ENCODE results near the gene CIROP.

Gene CIROP

DNA sequence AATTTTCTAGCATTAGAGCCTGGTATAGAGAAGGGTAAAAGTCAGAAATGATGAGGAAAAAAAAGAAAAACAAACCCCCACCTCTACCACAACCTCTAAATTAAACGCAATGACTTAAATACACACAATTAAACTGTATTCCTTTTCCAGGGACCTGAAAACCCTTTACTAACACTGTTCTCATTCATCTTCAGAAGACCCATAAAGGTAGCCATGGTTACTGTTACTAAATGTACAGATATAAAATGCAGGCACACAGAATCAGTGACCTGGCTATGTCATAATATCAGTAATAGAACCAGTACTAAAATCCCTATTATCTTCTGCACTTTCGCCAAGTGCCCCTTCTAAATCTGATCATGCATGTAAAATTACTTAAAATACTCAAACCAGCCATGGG, 11.3 kb downstream of the CIROP start:
- no peak for DNase-seq

DNA sequence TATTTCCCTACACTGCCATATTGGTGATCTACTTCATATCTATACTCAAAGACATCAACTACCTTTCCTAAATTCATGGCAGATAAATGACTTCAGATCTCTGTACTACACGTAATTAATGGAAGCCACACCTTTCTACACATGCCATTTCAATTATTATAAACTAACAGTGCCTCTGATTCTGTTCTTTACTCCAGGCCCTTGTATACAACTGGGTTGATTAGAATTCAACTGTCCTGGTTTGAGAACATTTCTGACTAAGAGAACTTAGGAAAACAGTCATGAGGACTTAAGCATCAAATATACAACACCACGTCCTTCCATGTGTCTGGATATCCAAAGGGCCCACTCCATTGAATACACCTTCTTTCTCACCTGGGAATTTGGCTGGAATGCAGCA, 11.7 kb downstream of the CIROP start:
- DNase-seq, result no peak

DNA sequence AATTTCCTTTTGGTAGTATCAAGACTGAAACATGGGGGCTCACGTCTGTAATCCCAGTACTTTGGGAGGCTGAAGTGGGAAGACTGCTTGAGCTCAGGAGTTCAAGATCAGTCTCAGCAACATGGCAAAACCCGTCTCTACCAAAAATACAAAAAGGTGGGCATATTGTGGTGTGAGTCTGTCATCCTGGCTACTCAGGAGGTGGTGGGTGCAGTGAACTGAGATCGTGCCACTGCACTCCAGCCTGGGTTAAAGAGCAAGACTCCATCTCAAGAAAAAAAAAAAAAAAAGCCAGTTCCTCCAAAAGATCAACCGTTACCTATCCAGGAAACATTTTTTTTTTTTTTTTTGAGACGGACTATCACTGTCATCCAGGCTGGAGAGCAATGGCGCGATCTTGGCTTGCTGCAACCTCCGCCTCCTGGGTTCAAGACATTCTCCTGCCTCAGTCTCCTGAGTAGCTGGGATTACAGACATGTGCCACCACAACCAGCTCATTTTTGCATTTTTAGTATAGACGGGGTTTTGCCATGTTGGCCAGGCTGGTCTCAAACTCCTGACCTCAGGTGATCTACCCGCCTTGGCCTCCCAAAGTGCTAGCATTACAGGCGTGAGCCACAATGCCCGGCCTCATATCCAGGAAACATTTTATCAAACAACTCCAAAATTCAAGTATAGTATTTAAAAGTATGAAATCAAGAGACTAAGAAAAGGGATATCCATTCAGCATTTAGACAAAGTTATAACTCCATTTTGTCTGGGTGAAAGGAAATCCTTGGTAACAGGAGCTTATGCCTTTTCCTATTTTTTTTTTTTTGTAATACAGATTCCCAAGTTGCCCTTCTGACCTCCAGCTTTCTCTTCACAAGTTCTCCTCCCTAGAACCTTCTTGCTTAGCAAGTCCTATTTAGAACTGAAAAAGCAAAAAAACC, 13.2 kb downstream of the CIROP start:
- DNase-seq, result no peak

DNA sequence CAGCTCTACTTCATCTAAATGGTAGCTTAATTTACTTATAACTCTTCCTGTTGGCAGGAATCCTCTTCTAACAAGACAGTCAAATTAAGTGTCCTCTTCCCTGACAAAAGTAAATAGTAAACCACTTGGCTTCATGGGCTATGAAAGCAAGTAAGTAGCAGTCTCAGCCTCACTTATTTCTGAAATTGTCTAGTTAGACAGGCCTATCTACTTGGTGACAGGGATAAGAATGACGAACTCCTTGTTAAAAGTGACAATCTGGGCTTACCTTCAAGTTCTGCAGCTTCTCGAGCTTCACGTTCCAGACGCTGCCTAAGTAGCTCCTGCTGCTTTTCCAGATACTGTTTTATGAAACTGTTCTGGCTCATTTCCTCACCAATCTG, 14.5 kb downstream of the CIROP start:
- DNase-seq, result no peak

DNA sequence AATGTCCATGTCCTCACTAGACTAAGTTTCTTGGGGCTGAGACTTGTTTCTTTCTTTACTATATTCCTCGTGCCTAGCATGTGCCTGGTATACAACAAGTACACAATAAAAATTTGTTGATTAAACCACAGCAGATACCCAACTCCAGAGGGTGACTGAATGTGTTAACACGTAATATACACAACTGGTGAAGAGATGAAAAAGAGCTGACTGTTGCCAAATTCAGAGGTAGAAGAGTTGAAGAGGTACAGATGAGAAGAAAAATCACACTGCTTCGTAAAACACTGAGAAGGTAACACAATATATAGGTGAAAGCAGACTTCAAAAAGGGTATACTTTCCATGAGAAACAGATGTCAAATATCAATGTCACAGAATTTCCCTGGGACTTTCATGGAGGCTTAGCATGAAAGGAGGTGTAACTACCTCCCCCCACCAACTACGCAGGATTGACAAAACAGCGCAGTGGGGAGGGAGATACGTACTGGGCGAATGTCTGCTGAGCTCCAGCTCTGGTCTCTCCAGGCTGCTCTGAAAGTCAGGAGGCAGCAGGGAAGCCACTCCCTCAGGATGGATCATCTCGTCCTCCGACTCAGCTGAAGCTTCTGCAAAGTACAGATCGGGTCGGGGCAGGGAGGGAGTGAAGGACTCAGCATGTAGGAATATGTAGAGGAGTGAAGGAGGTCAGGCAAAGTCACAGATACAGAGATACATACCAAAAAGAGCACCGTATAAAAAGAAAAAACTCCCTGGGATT, 15.1 kb downstream of the CIROP start:
- DNase-seq, result no peak

DNA sequence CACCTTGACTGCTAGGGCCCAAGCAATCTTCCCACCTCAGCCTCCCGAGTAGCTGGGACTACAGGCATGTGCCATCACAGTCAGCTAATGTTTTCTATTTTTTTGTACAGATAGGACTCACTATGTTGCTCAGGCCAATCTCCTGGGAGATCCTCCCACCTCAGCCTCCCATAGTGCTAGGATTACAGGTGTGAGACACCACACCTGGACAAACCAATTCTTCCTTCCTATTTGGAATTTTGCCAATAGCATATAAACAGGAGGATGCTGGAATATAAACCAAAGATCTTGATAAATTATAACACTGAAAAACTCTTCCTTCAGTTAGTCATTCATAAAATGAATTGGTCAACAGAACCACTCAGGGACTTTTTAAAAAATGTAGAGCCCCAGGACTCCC, 18.2 kb downstream of the CIROP start:
- no peak for DNase-seq

DNA sequence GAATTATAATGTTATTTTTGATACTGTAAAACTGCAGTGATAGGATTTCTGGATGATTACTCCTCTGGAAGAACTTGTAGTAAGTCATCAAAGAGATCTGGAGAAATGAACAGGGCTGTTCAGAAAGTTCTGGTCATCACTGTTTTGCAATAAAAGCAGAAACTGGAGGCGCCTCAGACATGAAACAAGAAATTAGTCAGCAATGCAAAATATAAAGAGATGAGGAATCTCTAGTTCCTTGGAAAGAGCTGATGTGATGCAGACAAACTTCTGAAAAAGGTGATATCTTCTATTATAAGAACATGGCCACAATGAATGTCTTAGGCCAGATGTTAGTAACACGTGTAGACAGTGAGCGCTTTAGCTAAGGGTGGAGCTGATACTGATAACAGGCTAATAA, 19.3 kb downstream of the CIROP start:
- no peak for DNase-seq

DNA sequence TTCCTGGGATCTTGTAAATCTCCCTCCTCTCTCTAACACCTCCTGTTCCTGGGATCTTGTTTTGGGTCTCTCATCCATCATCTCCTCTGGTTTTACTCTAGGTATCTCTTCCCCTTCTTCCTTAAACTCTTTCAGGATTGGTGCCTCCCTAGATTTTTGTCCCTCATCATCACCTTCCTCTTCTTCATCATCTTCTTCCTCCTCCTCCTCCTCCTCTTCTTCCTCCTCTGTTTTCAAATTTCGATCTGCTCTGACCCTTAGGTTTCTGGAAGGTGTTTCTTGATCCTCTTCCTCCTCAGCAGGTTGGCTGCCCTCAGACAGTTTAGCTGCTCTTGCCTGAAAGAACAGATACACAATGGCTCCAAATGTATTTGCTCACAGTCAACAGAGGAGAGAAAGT, 24.3 kb downstream of the CIROP start:
- no peak for DNase-seq

DNA sequence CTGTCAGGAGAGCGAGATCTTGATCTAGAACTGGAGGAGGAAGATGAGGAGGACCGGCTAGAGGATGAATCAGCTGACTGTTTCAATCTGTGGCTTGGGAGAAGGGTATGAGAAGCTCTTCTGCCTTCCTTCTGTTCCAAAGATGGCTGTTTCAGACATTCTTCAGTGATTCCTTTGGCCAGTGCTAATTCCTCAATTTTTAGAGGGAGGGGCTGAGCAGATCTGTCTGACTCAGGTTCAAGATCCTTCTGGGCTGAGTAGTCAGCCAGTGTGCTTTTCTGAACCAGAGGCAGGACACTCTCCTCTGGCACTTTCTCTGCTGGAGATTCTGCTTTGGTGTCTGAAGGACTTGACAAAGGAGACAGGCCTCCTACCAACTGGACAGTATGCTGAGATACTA, 25.1 kb downstream of the CIROP start:
- DNase-seq, result no peak

DNA sequence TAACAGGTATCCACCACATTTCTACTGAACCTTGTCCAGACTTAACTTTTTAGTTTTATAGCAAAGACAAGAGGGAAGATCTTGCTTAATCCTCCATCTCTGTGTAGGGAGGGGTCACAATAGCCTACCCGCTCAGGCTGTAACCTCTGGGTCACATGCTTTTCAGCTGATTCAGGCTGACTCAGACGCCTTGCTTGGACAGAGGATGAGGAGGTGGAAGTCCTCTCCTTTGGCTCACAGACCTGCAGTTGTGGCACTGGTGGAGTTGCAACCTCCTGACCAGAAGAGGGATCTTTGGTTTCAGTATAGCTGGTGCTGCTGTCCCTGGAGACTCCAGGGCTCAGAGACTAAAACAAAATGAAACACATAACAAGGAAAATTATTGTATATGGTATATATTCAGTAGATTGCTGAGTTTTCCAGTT, 26.1 kb downstream of the CIROP start:
- no peak for DNase-seq

DNA sequence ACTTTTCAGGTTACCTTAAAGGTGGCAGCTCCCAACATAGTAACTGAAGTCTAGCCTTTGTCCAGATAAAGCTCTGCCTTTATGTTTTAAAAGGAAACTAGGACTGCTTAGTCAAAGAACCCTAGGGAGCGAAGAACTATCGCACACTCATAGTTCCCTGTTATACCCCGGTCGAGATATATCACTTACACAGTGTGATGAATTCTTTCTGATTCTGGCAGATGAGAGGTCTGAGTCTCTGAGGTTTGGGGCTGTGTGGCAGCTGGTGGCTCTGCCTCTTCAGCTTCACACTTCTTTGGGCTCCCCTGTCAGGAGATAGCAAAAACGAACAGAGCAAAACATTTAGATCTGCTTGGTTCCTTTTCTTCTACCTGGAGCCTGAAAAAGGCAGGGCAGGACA, 26.8 kb downstream of the CIROP start:
- no peak for DNase-seq

DNA sequence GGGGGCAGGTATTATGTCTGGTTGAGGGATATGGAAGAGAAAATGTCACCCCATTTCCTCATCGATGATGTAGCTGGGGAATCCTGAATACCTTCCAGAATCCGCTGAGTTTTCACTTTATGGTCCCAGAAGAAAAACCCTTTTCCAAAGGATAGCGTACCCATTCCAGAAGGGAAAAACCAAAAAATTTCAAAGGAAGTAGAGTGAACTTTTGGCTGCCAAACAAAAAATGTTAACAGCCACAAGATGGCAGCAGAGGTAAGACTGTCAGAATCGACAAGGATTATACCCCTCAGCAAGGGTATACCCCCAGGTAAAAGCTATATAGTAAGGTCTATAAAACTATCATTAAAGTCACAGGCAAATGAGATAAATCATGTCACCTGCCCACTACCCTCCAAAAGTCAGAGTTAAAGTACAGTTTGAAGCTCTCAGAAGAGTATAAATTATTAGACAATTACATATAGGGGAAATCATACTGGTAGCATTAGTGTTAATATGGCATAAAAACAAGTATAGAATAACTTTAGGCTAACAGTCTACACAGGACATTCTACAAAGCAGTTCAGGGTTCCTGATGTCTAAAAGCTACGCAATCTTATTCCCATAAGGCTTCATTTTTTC, 27.9 kb downstream of the CIROP start:
- no peak for DNase-seq

DNA sequence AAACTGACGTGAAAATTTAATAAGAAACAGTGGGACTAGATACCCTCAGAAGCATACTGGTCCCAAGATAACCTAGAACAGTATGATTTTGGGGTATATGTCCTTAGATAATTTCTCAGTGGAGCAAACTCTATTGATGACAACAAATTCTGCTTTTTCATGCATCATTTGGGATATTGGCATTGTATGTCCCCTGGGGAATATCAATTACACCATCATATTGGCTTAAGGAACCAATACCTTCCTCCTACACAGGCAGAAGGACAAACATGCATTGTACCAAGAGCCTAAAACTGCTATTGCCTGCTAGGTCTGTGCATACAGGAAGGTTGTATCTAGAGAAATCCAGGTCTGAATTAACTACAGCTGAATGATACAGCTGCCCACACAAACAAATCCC, 29.9 kb downstream of the CIROP start:
- DNase-seq, result no peak

DNA sequence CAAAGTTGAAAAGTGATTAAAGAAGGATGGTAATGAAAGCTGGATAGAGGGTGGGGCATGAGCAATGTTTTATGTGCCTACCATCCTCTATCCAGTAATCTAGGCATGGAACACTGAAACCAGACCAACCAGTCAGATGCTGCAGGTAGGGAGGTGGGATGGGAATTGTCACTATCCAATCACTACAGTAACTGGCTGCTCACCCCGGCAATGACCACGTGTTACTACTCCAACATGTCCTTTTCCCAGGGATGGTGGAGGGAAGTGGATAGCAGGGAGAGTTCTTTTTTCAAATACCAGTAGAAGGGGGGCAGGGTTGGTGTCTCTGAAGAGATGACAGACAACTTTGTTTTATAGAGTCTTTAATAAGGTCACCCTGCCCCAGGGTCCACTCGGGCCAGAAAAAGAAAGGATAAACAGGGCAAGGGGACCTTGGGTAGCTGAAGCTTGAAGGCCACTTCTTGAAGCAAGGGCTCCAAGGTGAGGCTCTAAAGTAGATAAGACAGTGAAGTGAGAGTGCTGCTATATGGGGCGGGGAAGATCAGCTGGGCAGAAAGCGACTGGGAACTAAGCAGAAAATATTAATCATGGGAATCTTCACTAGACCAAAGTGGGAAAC, 32.8 kb downstream of the CIROP start:
- no peak for DNase-seq

DNA sequence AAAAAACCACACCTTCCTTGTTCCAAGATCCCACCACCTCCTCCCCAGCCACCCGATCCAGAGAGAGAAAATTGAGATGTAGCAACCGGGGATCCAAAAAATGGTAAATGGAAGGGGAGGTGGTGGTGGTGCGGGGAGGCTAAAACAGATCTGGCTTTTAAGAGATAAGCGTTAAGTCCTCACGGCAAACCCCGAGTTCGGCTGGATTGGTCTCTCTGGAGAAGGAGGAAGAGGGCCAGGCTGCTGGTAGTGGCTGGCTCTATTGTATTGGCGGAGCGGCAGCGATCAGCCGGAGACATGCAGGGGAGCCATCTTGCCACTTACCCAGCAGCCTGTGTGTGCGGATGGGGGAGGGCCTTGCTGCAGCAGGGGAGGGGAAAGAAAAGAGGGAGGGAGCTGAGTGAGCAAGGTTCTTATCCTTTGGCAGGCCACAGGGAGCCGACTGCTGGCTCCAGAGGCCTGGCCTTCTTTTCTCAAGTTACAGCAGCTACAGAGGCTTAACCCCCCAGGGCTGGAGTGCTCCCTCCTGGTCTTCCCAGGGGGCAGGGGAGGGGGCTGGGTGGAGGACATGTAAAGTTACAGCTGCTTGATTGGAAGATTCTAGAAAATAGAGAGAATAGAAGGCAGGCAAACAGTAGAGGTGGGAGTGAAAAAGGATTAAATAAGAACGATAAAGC, 33.4 kb downstream of the CIROP start:
- no peak for DNase-seq

DNA sequence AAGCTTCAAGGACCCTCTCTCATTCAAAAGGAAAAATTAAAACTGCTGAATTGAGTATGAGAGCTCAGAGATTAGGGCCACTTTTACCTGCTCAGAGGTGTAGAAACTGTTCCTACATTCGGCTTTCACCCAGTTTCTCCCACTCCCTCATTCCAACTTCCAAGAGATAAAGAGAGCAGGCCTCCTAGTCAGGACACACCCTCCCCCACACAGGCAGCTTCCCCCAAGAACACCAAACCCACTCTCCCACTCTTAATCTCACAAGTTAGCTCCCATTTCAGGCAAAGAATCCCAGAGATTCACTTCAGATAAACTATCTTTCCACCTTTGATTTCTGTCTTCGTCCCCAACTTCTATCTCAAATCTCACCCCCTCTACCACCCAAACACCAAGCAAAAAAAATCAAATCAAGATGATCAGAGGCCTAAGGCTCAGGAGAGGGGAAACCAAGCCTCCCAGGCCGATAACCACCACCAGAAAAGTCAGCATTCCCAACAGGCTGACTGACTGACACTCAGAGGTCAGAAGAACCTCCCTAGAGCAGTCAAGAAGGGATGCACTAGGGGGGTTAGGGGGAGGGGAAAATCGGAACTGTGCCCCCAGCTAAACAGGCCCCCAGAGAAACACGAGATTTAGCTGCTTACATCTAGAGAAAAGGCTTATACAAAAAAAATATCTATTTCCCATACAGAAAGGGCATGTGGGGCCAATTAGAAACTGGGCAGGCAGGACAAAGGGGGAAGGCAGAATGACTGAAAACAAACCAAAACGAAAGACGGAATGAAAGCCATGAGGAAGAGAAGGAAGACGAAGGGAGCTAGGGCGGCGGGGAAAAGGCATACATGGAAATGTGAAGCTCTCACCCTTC, 34.3 kb downstream of the CIROP start:
- no peak for DNase-seq

DNA sequence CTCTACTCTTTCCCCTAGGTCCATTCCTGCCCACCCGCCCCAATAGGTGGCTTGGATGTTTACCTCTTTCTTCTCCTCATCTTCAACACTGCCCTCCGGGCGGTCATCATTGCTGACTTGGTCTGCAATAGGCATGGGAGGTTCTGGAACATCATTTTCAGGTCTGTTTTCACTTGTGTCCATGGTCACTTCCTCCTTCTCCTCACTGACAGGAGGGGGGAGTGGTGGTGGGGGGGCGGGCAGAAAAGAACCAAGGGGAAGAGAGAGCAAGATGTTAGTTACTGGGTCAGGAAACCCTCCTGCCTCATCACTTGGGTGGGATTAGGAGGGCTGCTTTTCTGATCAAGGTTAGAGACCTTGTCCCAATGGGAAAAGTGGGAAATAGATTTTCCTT, 35.4 kb downstream of the CIROP start:
- no peak for DNase-seq

DNA sequence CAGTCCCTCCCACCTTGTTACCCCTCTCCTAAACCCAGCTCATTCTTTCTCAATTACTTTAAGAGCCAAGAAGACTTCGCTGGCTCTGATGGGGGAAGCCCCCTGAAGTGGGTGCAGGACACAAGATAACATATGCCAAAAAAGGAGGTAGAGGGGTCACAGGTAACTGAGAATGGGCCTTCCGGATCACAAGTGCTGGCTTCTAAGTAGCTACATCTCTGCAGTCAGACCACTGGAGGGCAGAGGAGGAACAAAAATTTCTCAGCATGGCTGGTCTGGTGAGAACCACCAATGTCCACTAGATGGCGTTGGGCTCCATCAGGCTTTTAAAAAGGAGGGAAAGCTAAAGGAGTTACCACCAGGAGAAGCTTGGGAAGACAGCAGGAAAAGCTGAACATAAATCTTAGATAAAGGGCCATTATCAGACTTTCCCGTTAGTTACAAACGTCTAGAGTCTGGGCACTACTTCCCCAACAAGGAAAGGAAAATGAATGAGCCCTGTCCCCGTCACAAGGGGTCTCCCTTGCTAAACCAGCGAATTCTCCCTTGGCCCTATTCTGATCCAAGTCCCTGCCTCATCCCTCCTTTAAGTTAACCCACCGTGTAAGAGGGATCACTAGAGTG, 35.9 kb downstream of the CIROP start:
- DNase-seq, result no peak

DNA sequence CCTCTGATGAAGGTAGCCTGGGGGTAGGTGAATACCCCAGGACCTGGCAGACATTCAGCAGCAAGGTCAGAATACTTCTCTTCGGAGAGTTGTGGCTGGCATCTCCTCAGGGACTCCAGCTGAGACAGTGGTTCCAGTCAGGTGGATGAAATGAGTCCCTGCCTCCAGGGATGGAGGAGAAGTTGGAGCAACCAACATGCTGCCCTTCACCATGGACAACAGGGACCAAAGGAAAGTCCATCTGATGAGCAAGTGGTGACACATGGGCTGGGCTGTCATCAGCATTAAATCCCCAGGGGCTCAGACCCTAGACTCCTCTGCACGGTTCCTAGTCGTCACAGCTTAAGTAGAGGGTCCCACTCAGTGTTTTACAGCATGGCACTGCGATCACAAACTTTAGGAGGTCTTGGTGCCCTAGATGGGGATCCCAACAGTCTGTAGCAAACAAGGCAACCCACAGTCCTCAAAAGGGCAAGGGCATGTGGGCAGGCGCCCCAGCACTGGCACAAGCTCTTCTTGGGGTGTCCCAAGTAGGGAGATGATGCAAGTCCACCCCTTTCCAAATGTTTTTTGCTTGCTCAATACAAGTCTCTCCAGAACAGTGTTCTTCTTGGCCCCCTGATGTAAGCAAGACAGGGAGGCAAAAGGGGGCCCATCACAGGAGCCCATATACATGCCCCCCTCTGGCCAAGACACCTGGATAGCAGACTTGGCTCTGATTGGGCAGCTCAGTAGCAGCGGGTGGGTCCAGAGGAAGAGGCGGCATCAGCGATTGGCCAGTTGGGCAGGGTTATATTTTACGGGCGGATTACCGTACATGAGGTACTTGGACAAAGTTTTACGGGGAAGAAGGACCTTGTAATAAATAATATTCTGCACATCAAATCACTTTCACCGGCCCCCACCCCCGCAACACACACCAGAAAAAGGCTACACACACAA, 36.7 kb downstream of the CIROP start:
- no peak for DNase-seq
